Activated CD8-positive, alpha-beta T cell treated with anti-CD3 and anti-CD28 coated beads for 36 hours (primary cell): ENCODE measurements around the gene ZNF445. TPM values are rescaled to one million over a fixed set of nuclear protein-coding genes. Genes with fewer than 3 reads are reported as not detected.
"Not testable (repeated sequence)": the region's sequence is repeated elsewhere in the genome, so short reads cannot be mapped to it uniquely, and the experiment has no call there.

Experiments
- ATAC-seq: fragments of 200-7000 bp; cut with Tn5 transposase; one replicate; pipeline ENCODE4 v1.10.0; 2021; ENCODE audit warnings: mild to moderate bottlenecking, moderate library complexity
- CTCF ChIA-PET: fragments of 350-600 bp; sonication (Branson Sonifier 250); formaldehyde crosslinking; loops from one replicate; lab custom pipeline; 2021; ENCODE audit warnings: antibody characterized with exemption; lab: Charles Lee
- POLR2A ChIA-PET: fragments of 350-600 bp; sonication (Branson Sonifier 250); formaldehyde crosslinking; loops from one replicate; lab custom pipeline; 2021; ENCODE audit warnings: antibody characterized with exemption; lab: Charles Lee
- DNase-seq: peaks from one replicate; pipeline ENCODE4 v3.0.0-alpha.2; 2020
- H3K27ac Mint-ChIP-seq: one replicate; pipeline ENCODE4 v1.8.0; 2021; ENCODE audit warnings: mild to moderate bottlenecking, mixed read lengths
- H3K27me3 Mint-ChIP-seq: one replicate; pipeline ENCODE4 v1.8.0; 2021; ENCODE audit warnings: mixed read lengths
- H3K36me3 Mint-ChIP-seq: one replicate; pipeline ENCODE4 v1.8.0; 2021; ENCODE audit warnings: low read depth, mixed read lengths
- H3K4me1 Mint-ChIP-seq: one replicate; pipeline ENCODE4 v1.8.0; 2021; ENCODE audit warnings: low read depth, mixed read lengths
- H3K4me3 Mint-ChIP-seq: one replicate; pipeline ENCODE4 v1.8.0; 2021; ENCODE audit warnings: mild to moderate bottlenecking, moderate library complexity, mixed read lengths
- H3K9me3 Mint-ChIP-seq: one replicate; pipeline ENCODE4 v1.8.0; 2021; ENCODE audit warnings: mixed read lengths
- intact Hi-C: fragments of 100-400 bp; cut with micrococcal nuclease; formaldehyde crosslinking; loops from one replicate; pipeline ENCODE4 v1.10.0; 2022
- total RNA-seq, 2 experiments: library from RNA; stranded (reverse); gene quantifications; one replicate each; pipeline ENCODE4 v1.2.3, GENCODE V29; 2021
- TF ChIP-seq, protein P1 (sequence below): fragments of 200-600 bp; IDR thresholded peaks from one replicate; pipeline ENCODE4 v1.8.0; 2022; ENCODE audit warnings: antibody characterized with exemption, mild to moderate bottlenecking

Gene ZNF445
- total RNA-seq, 2 experiments from 2014 or later, result 16.3 to 18.4 TPM

DNA sequence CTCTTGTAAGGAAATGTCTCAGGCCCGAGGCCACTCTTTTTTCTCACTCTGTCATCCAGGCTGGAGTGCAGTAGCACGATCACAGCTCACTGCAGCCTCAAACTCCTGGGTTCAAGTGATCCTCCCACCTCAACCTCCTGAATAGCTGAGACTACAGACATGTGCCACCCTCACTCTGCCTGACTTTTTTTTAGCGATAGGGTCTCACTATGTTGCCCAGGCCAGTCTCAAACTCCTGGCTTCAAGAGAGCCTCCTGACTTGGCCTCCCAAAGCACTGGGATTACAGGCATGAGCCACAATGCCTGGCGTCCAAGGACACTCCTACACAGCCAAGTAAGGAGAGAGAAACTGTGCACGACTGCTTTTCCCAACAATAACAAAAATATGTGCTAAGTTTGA, 7.6 kb downstream of the ZNF445 start:
- ChIA-PET CTCF (no interaction called here), POLR2A (no interaction called here)
- ATAC-seq, result no peak
- Mint-ChIP-seq H3K36me3 (peaks cover 22% of the 10 kb centered on the region), H3K4me3 (no peak overlapping the region), H3K4me1 (peaks cover 45% of the 10 kb centered on the region), H3K9me3 (no peaks in the 10 kb centered on the region), H3K27me3 (no peaks in the 10 kb centered on the region), H3K27ac (no peak overlapping the region)
- intact Hi-C loops, result no loop called here
- DNase-seq, result no peak
- TF ChIP-seq, protein P1, sequence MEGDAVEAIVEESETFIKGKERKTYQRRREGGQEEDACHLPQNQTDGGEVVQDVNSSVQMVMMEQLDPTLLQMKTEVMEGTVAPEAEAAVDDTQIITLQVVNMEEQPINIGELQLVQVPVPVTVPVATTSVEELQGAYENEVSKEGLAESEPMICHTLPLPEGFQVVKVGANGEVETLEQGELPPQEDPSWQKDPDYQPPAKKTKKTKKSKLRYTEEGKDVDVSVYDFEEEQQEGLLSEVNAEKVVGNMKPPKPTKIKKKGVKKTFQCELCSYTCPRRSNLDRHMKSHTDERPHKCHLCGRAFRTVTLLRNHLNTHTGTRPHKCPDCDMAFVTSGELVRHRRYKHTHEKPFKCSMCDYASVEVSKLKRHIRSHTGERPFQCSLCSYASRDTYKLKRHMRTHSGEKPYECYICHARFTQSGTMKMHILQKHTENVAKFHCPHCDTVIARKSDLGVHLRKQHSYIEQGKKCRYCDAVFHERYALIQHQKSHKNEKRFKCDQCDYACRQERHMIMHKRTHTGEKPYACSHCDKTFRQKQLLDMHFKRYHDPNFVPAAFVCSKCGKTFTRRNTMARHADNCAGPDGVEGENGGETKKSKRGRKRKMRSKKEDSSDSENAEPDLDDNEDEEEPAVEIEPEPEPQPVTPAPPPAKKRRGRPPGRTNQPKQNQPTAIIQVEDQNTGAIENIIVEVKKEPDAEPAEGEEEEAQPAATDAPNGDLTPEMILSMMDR, result no peak

DNA sequence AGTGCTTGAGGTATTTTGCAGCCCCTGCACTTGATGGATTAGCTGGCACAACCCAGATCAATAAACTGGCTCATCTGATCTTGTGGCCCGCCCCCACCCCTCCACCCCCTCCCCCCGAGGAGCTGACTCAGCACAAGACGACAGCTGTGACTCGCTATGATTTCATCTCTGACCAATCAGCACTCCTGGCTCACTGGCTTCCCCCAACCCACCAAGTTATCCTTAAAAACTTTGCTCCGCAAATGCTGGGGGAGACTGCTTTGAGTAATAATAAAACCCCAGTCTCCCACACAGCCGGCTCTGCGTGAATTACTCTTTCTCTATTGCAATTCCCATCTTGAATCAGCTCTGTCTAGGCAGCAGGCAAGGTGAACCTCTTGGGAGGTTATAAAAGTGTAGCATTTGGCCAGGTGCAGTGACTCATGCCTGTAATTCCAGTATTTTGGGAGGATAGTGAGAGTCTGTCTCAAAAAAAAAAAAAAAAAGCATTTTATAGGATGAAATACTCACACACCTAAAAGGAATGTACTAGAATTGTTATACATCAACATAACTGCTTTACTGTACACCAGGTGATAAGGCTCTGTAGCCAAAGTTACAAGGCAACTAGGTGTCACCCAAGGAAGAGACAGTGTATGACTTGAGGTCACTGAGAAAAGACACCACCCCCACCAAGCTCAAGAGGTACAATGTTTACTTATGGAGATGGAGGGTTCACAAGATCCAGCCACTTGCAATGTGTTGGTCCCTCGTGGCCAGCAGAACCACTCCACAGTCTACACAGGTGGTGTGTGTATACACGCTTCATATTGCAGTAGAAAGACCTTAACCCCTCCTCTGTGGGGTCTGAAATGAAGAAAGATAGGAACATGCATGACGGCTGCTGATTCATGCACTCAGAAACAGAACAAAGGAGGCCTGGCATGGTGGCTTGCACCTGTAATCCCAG, 8.6 kb downstream of the ZNF445 start:
- H3K4me1 Mint-ChIP-seq, result peaks cover 37% of the 10 kb centered on the region
- no peaks in the 10 kb centered on the region for H3K27me3 Mint-ChIP-seq
- CTCF ChIA-PET, result no interaction called here
- TF ChIP-seq, protein P1, result no peak
- H3K27ac Mint-ChIP-seq, result no peak overlapping the region
- H3K9me3 Mint-ChIP-seq, result no peaks in the 10 kb centered on the region
- peaks cover 28% of the 10 kb centered on the region for H3K36me3 Mint-ChIP-seq
- POLR2A ChIA-PET, result no interaction called here
- intact Hi-C loops, result no loop called here
- peak; percentile 28 for DNase-seq
- ATAC-seq, result no peak
- no peak overlapping the region for H3K4me3 Mint-ChIP-seq

DNA sequence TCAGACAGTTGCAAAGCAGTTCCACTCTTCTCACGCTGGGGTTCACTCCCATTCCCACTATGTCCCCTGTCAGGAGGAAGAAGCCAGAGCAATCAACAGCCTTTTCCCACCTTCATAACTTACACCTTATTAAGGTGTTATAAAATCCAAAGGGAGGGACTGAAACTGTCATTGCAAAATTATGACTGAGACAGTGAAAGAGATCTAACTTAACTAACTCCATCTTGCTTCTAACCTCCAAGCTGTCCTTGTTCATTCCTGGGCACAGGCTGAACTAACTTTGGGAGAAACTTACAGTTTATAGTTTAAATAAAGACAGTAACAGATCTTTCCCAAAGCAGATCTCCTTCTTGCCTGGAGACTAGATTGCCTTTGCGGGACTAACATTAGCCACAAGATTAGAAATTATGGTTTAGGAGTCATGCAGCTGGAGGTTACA, 9.4 kb downstream of the ZNF445 start:
- peaks cover 35% of the 10 kb centered on the region for H3K36me3 Mint-ChIP-seq
- H3K9me3 Mint-ChIP-seq, DNase-seq, H3K27me3 Mint-ChIP-seq, H3K4me3 Mint-ChIP-seq, H3K27ac Mint-ChIP-seq, intact Hi-C loops, ATAC-seq, POLR2A ChIA-PET: not testable (repeated sequence)
- CTCF ChIA-PET, result interaction anchor here (2.3 kb wide), 1 partner anchor 12 kb away, joined by 5 read pairs; no protein-coding TSS in a partner anchor
- H3K4me1 Mint-ChIP-seq, result peaks cover 32% of the 10 kb centered on the region

DNA sequence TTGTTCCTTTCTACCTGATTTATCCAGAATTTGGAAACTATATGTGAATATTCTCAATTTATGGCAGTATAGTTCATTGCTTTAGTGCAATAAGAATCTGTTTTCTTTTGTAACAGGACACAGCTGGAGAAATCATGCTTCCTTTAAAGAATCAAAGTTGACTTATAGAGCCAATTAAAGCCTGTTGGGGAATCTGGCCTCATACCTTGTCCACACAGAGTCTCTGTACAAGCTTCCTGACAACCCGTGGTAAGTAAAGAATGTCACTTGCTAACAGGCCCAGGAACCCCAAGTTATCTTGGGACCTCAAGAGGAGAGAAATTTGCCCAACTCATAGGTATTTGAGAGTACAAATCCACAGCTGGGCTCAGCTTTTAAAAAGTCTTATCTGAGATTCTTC, 10.2 kb downstream of the ZNF445 start:
- Mint-ChIP-seq H3K4me1 (peaks cover 25% of the 10 kb centered on the region), H3K27me3 (no peaks in the 10 kb centered on the region), H3K9me3 (no peaks in the 10 kb centered on the region), H3K4me3 (no peak overlapping the region), H3K27ac (no peak overlapping the region), H3K36me3 (peaks cover 41% of the 10 kb centered on the region)
- TF ChIP-seq, protein P1, result no peak
- ATAC-seq, result no peak
- DNase-seq, result no peak
- intact Hi-C loops, result no loop called here
- CTCF ChIA-PET, result interaction anchor here (2.3 kb wide), 1 partner anchor 11 kb away, joined by 5 read pairs; no protein-coding TSS in a partner anchor
- POLR2A ChIA-PET, result no interaction called here

DNA sequence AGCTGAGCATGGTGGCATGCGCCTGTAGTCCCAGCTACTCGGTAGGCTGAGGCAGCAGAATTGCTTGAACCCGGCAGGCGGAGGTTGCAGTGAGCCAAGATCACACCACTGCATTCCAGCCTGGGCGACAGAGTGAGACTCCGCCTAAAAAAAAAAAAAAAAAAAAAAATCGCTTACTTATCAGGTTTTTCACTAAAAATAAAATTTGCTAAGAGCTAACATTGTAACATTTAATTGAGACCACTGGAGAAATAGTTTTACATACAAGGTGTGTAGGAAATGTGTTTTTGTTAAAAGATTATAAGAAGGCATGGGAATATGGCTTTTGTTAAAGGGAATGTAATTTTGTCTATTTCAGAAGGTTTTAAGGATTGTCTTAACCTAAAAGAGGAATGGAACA, 12.6 kb downstream of the ZNF445 start:
- H3K27me3 Mint-ChIP-seq, H3K27ac Mint-ChIP-seq, CTCF ChIA-PET, DNase-seq, H3K4me3 Mint-ChIP-seq, intact Hi-C loops, ATAC-seq: not testable (repeated sequence)
- Mint-ChIP-seq H3K36me3 (peaks cover 59% of the 10 kb centered on the region), H3K9me3 (peaks cover 18% of the 10 kb centered on the region), H3K4me1 (peaks cover 14% of the 10 kb centered on the region)
- POLR2A ChIA-PET, result interaction anchor here (1.0 kb wide), 1 partner anchor 10 kb away, joined by 3 read pairs; no protein-coding TSS in a partner anchor

DNA sequence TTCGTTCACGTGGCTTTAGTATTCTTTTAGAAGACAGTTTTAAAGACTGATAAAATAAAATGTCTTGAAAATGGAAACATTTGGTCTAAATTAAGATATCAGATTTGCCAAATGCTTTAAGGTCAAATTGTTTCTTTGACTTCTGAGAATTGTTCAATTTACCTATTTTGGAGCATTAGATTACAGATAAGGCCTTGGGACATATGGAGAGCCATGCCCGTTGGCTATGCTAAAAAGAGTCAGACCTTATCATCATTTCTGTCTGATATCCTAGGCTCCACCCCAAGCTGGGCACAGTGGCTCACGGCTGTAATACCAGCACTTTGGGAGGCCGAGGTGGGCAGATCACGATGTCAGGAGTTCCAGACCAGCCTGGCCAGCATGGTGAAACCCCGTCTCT, 13.0 kb downstream of the ZNF445 start:
- Mint-ChIP-seq H3K27ac (no peak overlapping the region), H3K36me3 (peaks cover 60% of the 10 kb centered on the region), H3K9me3 (peaks cover 19% of the 10 kb centered on the region), H3K4me1 (peaks cover 14% of the 10 kb centered on the region), H3K27me3 (no peaks in the 10 kb centered on the region), H3K4me3 (no peak overlapping the region)
- ATAC-seq, result no peak
- POLR2A ChIA-PET, result interaction anchor here (1.0 kb wide), 1 partner anchor 10 kb away, joined by 3 read pairs; no protein-coding TSS in a partner anchor
- DNase-seq, result no peak
- CTCF ChIA-PET, result interaction anchor here (1.4 kb wide), 1 partner anchor 8 kb away, joined by 3 read pairs; no protein-coding TSS in a partner anchor
- intact Hi-C loops, result no loop called here
- TF ChIP-seq, protein P1, result no peak

DNA sequence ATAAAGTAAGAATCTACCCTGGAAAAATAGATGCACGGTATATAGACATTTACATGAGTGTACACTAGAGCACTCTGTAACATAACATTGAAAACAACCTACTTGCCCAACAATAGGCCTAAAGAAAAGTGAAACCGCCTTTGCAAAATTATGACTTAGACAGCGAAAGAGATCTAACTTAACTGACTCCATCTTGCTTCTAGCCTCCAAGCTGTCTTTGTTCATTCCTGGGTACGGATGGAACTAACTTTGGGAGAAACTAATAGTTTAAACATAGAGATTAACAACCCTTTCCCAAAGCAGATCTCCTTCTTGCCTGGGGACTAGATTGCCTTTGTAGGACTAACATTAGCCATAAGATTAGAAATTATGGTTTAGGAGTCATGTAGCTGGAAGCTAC, 17.4 kb downstream of the ZNF445 start:
- intact Hi-C loops, H3K27ac Mint-ChIP-seq, POLR2A ChIA-PET, H3K4me1 Mint-ChIP-seq, CTCF ChIA-PET, DNase-seq, ATAC-seq, H3K27me3 Mint-ChIP-seq, H3K4me3 Mint-ChIP-seq: not testable (repeated sequence)
- Mint-ChIP-seq H3K9me3 (peaks cover 22% of the 10 kb centered on the region), H3K36me3 (peaks cover 62% of the 10 kb centered on the region)
